HG03378 (cell line): ENCODE data around the gene ARID1B.

Source experiments
- ATAC-seq: cut with Tn5 transposase; IDR thresholded peaks from one replicate; pipeline ENCODE4 v1.9.1; 2021; ENCODE audit warnings: mild to moderate bottlenecking, moderate library complexity; ENCODE audit not compliant: unreplicated experiment

ARID1B gene

DNA sequence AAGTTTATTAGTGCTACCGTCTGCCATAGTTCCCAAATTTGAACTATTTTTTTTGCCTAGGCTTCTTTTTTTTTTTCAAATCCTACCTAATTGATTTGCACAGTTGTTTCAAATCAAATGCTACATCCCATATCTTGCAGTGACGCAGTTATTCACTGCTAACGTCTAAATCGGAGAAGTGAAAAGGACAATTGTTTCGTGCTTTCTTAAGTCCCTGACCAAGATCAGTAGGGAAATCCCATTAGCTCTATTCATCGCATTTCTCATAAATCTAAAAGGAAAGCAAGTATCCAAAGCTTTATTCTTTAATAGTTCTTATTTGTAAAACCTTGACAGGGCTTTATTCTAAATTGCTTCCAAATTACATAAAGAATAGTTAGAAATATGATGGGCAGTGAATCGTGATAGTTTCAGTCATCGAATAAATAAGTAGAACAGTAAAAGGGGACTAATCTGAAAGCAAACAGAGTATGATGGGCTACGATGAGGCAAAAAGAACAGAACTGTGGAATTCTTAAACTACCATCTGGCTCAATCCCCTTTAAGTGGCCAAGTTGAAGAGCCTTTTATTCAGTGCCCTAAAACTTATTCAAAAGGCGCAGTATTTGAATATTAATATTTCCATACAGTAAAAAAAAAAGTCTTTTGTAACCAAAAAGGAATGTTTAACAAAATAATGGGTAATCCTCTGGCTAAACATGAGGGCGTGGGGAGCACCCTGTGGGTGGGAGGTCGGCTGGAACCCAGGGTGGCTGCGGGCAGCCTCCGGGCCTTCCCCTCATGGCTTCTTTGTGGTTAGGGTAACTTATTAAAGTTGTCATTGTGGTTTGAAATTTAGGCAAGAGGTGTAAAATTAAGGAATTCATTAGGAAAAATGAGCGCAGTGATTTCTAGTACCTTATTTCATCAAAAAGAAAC lies 3.0 kb upstream of the ARID1B start:
- ATAC-seq = no peak

DNA sequence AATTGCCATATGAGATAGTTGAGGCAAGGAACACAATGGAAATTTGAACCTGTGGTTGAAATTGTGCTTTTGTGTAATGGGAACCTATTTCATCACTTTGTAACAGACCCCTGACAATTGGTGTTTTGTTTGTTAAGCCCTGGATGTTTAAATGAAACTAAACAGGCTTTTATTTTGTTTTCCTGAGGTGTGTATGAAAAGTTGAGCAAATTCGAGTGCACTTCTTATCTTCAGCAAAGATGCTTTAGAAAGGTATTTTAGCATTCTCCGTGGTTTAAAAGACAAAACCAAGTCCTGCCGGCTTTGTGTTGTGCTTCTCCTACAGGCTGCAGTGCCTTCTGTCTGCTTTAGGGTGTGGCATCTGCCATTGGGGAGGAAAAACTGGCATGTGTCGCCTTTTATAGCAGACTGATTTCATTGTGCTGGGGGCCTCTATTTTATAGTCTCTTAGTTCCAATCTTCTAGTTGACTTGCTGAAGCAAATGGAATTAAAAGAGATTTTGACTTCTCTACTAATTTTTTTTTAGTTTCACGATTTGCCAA lies 2.2 kb upstream of the ARID1B start:
- no peak for ATAC-seq

DNA sequence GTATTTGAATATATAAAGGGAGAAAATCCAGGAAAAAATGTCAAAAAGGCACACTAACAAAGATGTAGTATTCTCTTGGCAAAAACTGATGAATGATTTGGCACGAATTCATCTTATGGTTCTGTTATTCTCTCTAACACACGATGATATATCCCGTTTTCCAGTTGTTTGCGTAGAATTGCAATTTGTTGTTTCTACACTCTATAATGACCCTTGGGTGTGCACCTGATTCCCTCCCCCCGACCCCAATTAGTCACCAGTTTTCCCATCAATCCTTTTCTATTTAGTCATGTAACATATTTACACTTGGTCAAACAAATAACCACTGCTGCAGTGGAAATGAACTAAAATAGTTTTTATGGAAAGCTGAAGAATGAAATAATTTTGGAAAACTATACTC lies 1.5 kb upstream of the ARID1B start:
- no peak for ATAC-seq

DNA sequence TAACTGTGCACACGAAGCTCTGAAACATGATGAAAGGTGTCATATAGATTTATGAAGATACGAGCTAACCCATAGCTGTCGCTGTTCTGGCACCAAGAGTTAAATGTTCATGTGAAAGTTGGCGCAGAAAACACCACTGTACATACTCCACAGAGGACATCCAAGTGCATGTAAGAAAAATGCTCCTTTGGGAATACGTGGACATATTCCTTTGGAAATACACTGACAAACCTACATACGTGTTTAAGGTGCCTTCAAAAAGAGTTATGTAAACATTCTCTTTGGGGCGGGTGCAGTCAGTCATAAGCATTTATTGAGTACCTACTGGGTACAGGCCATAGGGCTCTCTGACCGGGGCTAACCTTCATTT lies 723 bp upstream of the ARID1B start:
- ATAC-seq = no peak

DNA sequence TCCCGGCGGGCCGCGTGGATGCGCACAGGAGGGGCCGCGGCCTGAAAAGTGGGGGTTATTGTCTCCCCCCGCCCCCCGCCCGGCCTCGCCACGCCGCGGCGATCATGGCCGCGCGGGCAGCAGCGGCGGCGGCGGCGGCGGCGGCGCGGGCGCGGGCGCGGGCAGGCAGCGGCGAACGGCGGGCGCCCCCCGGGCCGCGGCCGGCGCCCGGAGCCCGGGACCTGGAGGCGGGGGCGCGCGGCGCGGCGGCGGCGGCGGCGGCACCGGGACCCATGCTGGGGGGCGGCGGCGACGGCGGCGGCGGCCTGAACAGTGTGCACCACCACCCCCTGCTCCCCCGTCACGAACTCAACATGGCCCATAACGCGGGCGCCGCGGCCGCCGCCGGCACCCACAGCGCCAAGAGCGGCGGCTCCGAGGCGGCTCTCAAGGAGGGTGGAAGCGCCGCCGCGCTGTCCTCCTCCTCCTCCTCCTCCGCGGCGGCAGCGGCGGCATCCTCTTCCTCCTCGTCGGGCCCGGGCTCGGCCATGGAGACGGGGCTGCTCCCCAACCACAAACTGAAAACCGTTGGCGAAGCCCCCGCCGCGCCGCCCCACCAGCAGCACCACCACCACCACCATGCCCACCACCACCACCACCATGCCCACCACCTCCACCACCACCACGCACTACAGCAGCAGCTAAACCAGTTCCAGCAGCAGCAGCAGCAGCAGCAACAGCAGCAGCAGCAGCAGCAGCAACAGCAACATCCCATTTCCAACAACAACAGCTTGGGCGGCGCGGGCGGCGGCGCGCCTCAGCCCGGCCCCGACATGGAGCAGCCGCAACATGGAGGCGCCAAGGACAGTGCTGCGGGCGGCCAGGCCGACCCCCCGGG lies 637 bp downstream of the ARID1B start:
- ATAC-seq = no peak

DNA sequence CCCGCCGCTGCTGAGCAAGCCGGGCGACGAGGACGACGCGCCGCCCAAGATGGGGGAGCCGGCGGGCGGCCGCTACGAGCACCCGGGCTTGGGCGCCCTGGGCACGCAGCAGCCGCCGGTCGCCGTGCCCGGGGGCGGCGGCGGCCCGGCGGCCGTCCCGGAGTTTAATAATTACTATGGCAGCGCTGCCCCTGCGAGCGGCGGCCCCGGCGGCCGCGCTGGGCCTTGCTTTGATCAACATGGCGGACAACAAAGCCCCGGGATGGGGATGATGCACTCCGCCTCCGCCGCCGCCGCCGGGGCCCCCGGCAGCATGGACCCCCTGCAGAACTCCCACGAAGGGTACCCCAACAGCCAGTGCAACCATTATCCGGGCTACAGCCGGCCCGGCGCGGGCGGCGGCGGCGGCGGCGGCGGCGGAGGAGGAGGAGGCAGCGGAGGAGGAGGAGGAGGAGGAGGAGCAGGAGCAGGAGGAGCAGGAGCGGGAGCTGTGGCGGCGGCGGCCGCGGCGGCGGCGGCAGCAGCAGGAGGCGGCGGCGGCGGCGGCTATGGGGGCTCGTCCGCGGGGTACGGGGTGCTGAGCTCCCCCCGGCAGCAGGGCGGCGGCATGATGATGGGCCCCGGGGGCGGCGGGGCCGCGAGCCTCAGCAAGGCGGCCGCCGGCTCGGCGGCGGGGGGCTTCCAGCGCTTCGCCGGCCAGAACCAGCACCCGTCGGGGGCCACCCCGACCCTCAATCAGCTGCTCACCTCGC lies 1.5 kb downstream of the ARID1B start:
- ATAC-seq = no peak

DNA sequence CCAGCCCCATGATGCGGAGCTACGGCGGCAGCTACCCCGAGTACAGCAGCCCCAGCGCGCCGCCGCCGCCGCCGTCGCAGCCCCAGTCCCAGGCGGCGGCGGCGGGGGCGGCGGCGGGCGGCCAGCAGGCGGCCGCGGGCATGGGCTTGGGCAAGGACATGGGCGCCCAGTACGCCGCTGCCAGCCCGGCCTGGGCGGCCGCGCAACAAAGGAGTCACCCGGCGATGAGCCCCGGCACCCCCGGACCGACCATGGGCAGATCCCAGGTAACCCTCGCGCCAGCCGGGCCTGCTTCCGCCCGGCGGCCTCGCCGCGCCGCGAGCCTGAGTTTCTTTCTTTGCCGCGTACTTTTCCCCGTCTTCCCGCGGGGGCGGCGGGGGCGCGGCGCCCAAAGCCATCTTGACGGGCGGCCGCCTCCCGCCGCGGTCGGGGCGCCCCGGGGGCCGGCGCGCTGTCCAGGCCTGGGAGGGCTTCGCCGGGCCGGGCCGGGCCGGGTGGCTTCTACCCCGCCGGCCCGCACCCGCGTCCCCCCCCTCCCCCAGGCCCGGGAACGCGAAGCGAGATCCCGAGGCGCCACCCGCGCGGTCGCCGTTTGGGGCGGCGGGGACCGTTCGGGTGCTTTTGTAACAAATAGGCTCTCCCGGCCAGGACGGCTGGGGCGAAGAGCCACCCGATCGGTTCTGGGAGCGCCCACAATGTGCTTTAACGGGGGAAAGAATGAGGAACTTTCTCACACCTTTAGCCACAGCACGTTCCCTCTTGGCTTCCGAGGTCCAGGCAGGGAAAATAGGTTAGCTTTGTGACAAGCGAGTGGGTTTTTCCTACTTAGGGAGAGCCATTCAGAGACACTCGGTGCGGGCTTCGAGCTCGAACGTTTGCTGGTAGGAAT lies 2.3 kb downstream of the ARID1B start:
- no peak for ATAC-seq

DNA sequence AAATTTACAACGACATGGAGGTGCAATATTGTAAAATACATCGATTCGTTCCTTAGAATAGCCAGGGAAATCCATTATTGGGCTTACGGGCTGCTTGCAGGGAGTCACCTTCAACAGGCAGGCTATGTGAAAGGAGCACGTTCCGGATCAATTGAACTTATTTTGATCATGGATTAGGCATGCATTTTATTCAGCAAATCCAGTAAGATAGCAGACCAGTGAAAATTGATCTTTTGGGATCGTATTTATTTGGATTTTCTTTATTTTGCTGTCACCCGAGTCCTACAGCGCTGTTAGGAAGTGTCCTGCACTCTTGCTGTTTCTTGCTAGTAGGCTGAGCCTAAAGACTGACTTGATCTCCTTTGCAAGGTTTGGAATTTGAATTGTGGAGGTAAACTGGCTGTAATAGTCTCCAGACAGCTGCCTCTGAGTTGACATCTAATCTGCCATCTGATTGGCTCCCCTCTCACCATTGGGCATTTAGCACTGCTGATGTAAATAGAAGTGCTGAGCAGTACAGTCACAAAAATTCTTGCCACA lies 3.0 kb downstream of the ARID1B start:
- ATAC-seq = peak; percentile 75

DNA sequence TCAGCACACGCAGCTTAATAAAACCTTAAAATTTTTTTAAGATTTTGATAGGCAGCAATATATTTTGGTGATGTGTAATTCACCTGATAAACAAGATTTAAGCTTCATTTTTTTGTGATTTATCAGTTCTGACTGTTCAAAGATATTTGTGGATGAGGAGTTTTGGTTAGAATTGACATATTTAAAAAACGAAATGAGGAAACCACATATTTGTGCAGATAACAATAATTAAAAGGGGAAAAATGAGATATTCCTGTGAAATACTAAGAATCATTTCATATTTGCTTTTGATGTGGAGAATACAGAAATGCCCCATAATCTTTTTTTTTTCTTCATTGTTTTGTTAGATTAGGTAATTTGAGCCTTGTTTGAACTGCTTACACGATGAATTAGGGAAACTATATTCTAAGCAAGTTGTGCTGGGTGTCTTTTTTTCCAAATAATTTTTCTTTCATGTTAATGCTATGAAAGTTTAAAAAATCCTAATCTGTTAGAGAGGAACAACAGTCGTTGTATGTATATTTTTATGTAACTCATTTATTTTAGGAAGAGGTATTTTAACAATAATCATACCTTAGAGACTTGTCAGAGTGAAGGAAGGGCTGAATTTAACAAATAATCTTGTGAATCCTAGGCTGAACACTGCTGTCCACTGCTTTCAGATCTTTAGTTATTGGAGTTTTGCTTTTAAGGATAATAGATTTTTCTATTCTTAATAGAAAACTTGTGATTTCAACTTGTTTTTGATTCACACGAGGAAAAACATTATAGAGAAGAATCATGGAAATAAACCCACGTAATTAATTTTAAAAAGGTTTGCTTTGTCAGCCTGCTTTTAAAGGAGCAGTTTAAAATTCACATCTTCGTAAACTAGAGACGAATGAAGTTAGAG lies 4.0 kb downstream of the ARID1B start:
- no peak for ATAC-seq

DNA sequence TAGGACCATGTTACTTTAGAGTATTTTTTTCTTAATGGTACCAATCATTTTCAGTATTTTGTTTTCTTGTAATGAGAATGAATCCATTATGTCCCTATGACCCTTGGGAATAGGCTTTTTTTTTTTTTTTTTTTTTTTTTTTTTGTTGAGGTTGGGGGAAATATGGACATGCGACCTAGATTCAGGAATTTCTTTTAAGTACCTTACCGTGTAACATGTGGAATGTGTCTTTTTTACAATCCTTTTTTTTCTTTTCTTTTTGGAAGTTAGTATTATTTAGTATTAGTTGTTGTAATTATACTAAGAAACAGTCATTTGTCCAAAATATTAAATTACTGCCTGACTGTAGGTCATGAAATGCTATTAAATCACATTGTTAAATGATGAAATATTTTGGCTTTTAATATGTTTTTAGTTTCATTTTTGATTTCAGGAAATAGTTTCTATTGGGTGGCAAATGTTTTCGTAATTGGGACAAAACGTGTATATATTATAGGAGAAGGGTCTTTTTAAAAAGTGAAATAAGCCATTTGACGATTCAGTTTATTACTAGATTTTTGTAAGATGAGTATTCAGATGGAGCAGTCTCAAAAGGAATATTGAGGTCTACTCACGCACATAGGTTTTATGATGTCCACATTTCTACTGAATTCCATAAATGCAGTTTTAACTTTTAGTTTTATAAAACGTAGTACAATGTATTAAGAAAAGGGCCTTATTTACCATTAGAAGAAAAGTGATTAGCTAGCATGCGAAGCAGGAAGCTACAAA lies 4.9 kb downstream of the ARID1B start:
- no peak for ATAC-seq

DNA sequence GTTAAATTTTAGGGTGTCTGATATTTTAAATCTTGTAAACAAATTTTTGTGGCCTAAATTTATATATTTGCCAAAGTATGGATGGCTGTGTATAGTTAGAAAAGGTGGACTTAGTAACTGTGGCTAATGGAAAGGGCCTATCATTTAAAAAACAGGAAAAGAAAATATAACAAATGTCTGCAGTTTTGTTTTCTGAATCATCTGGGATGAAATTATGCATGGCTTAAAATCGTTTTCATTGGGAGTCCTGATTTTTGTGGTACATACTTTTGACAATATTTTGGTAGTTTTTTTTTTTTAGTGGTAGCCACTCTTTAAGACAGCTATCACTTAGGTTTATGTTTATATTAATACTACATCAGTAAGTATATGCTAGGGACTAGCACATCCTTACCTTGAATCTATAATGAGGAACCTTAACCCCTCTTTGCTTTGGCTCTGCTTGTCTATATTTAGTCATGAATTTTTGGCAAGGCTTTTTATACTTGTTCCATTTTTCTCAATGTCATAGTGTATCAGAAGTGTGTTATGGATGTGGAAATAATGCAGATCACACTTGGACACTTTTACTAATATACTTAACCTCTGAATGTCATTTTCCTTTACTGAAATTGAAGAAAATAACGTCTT lies 5.6 kb downstream of the ARID1B start:
- no peak for ATAC-seq

DNA sequence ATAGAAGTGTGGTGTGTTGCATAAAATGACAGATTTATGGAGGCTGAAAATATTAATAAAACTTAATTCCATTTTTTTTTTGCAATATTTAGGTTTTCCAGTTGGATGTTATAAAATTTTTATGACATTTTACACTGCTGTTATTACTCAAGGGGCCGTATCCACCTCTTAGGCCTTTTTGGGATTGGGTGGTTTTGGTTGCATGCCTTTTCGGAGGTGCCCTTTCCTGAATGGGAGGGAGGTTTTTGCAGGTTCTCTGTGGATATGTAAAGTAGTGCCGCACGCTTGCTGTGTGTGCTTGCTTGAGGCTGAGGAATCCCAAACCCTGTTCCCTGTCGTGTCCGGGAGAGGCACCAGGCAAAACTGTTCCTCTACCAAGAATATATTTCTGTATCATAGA lies 6.8 kb downstream of the ARID1B start:
- no peak for ATAC-seq

DNA sequence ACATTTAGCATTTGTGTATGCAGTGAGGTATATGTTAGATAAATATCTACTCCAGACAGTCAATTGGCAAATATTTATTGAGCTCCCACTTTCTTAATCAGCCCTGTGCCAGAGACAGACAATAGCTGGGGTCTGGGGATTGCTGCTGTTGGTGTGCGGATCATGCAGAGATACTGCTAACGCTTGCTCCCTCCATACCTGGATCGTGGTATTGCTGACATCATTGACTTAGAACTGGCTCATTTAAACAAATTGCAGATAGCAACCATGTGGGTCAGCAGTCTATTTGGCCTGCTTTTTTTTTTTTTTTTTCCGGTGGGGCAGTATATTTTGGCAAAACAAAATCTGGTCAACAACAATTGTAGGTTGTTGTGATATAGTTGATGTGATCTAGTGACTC lies 9.5 kb downstream of the ARID1B start:
- no peak for ATAC-seq

DNA sequence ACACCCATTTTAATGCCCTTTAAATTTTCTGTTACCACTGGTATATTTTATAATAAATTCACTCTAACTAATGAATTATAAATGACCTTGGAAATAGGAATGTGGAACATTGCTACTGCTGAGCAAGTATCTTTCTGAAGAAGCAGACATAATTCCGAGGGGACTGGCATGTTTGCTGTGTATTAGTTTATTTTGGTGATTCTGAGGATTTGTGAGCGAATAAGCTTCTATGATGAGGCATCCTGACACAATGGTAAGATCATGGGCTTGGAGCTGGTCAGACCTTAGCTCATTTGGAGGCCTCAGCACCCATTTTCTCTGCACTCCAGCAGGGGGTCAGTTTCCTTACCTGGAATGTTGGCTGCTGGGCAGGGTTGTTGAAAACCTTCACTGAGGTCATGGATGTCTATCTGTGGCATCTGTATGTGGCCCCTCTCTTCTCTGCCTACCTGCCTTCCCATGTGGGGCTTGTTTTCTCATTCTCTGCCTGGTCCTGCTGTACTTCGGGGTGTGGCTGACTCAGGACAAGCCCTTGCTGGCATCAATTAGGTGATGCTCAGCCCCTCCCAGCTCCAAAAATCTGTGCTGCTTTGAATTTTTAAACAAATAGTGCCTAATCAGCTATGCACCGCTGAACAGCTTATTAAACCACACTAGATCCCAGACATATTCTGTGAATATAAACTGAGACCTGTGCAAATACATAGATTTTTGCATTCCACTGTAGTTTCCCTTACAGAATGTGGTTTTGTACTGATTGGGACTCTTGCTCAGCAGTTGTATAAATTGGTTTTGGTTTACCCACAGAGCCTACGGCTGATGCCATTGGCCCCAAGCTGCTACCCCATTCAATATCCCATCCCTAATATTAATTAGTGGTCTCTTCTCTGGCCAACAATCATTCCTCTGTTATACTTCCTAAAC lies 10.7 kb downstream of the ARID1B start:
- no peak for ATAC-seq

DNA sequence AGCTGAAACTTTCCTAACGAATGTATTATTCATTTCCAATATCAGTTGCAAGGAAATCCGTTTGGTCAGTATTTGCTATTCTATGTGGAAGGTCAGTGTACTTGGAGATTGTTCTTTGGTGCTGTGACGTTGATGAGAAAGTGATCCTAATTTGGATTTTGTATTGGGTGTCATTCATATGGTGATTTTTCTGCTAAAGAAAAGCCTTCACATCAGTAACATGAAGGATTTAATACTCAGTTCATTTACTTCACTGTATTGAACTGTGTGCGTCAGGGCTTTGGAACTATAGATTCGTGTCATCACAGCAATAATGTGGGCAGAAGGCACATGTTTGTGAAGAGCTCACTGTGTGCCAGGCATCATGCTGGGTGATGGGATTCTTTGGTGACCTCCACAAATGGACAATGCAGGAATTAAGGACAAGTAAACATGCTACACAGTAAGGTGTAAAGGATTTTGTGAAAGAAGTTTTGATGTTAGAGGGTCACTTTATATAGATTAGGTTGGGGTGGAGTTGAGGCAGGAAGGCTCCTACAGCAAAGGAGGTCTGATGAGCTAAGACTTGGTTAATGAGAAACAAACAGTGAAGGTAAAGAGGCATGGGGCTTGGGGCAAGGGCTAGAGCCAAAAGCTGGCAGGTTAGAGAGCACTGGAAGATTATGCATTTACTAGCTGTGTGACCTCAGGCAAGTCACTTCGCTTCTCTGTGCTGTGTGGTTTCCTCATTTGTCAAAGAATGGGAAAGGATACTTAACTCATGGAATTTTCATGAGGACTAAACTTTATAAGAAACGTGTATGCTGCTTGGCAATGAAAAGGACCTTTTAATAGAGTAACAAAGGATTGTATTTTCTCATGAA lies 12.1 kb downstream of the ARID1B start:
- ATAC-seq = no peak
